Activated CD8-positive, alpha-beta T cell treated with anti-CD3 and anti-CD28 coated beads for 36 hours (primary cell): ENCODE measurements around the gene GID4. TPM values are rescaled to one million over a fixed set of nuclear protein-coding genes. Genes with fewer than 3 reads are reported as not detected.

Experiments
- ATAC-seq: fragments of 200-7000 bp; cut with Tn5 transposase; one replicate; pipeline ENCODE4 v1.10.0; 2021; ENCODE audit warnings: mild to moderate bottlenecking, moderate library complexity
- CTCF ChIA-PET: fragments of 350-600 bp; sonication (Branson Sonifier 250); formaldehyde crosslinking; loops from one replicate; lab custom pipeline; 2021; ENCODE audit warnings: antibody characterized with exemption; lab: Charles Lee
- POLR2A ChIA-PET: fragments of 350-600 bp; sonication (Branson Sonifier 250); formaldehyde crosslinking; loops from one replicate; lab custom pipeline; 2021; ENCODE audit warnings: antibody characterized with exemption; lab: Charles Lee
- DNase-seq: peaks from one replicate; pipeline ENCODE4 v3.0.0-alpha.2; 2020
- H3K27ac Mint-ChIP-seq: one replicate; pipeline ENCODE4 v1.8.0; 2021; ENCODE audit warnings: mild to moderate bottlenecking, mixed read lengths
- H3K27me3 Mint-ChIP-seq: one replicate; pipeline ENCODE4 v1.8.0; 2021; ENCODE audit warnings: mixed read lengths
- H3K36me3 Mint-ChIP-seq: one replicate; pipeline ENCODE4 v1.8.0; 2021; ENCODE audit warnings: low read depth, mixed read lengths
- H3K4me1 Mint-ChIP-seq: one replicate; pipeline ENCODE4 v1.8.0; 2021; ENCODE audit warnings: low read depth, mixed read lengths
- H3K4me3 Mint-ChIP-seq: one replicate; pipeline ENCODE4 v1.8.0; 2021; ENCODE audit warnings: mild to moderate bottlenecking, moderate library complexity, mixed read lengths
- H3K9me3 Mint-ChIP-seq: one replicate; pipeline ENCODE4 v1.8.0; 2021; ENCODE audit warnings: mixed read lengths
- CTCF ChIP-seq: fragments of 200-600 bp; IDR thresholded peaks from one replicate; pipeline ENCODE4 v1.8.0; 2022; ENCODE audit warnings: antibody characterized with exemption, mild to moderate bottlenecking
- intact Hi-C: fragments of 100-400 bp; cut with micrococcal nuclease; formaldehyde crosslinking; loops from one replicate; pipeline ENCODE4 v1.10.0; 2022
- total RNA-seq, 2 experiments: library from RNA; stranded (reverse); gene quantifications; one replicate each; pipeline ENCODE4 v1.2.3, GENCODE V29; 2021

The GID4 gene
- total RNA-seq, 2 experiments from 2014 or later, result 8.7 to 9.1 TPM

DNA sequence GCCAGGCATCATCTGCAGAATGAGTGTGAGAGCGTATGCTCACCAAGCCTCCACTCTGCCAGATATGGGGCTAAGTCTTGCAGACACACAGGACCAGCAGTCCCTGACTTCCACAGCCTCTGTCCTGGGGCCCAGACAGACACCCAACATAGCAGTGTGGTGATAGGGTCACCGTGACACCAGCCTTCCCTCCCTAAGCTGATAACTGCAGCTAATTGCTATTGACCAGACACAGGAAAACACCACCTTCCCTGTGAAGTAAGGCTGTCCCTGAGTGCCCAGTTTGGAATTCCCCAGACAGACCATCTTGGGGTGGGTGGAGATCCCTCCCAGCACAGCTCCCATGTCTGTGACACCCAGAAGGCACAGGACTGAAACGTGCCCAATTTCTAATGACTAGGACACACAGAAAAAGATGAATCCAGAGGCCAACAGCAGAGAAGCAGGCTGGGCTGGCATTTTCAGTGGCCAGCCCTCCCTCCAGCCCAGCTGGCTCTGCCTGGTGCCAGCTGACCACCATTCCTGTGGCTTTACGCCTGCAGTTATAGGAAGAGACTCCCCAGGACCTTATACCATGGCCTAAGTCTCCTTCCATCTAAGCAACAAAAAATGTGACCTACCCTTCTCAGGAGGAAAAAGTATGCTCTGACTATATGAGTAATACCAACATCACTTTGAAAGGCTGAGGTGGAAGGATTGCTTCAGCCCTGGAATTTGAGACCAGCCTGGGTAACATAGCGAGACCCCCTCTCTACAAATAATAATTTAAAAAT, 30.5 kb upstream of the GID4 start:
- ChIA-PET CTCF (interaction anchor here (1.9 to 2.7 kb wide), 2 partner anchors 23 to 25 kb away, joined by 4 to 9 read pairs; no protein-coding TSS in a partner anchor), POLR2A (no interaction called here)
- TF ChIP-seq CTCF, result no peak
- Mint-ChIP-seq H3K9me3 (no peaks in the 10 kb centered on the region), H3K27me3 (no peaks in the 10 kb centered on the region), H3K27ac (no peak overlapping the region), H3K36me3 (peaks cover 4% of the 10 kb centered on the region), H3K4me3 (no peak overlapping the region), H3K4me1 (no peaks in the 10 kb centered on the region)
- intact Hi-C loops, result no loop called here
- DNase-seq (no peak), ATAC-seq (no peak)

DNA sequence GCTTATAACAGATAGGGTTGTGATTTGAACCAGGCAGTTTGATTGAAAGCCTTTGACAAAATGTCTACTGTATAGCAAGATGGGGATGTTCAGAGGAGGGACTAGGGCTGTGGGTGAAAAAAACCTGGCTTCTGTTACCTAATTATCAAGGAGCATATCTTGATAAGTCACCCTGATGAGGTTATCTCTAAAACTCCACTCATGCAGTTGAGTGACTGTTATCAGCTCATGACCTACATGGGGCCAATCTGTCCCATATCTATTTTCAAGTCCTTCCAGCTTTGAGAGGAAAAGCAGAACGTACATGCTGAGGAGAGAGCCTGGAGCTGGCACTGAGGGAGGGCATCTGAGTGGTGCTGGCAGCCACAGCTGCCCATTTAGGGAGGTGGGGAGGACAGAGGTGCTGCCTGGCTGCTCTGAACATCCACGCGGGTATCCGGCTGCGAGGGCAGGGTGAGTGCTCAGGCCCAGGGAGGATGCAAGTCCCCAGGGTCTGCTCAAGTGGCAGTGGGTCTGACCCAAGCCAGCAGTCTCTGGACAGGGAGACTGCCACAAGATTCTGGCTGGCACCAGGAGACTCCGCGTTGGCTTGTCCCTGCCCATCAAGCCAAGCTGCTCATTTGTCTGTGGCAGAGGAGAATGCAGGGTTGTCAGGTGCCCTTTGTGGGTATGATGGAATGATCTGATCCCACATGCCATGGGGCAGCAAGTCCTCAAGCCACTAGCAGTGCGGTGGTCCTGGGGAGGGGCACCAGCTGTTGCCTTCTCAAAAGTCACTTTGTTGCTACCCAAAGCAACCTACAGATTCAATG, 29.4 kb upstream of the GID4 start:
- Mint-ChIP-seq H3K9me3 (no peaks in the 10 kb centered on the region), H3K27ac (no peak overlapping the region), H3K4me3 (no peak overlapping the region), H3K27me3 (no peaks in the 10 kb centered on the region), H3K36me3 (peaks cover 4% of the 10 kb centered on the region), H3K4me1 (peaks cover 6% of the 10 kb centered on the region)
- ATAC-seq (no peak), DNase-seq (no peak)
- no peak for TF ChIP-seq CTCF
- ChIA-PET POLR2A (no interaction called here), CTCF (interaction anchor here (1.9 to 2.7 kb wide), 2 partner anchors 24 kb away, joined by 4 to 9 read pairs; no protein-coding TSS in a partner anchor)
- intact Hi-C loops, result no loop called here

GRCh38 chr17:18011286-18011685, 27.9 kb upstream of the GID4 start:
- H3K36me3 Mint-ChIP-seq, result peaks cover 5% of the 10 kb centered on the region
- intact Hi-C loops, result no loop called here
- DNase-seq (no peak), ATAC-seq (no peak)
- POLR2A ChIA-PET, result no interaction called here
- H3K9me3 Mint-ChIP-seq, result no peaks in the 10 kb centered on the region
- no peaks in the 10 kb centered on the region for H3K27me3 Mint-ChIP-seq
- CTCF ChIA-PET, result no interaction called here
- peaks cover 6% of the 10 kb centered on the region for H3K4me1 Mint-ChIP-seq
- no peak overlapping the region for H3K27ac Mint-ChIP-seq
- TF ChIP-seq CTCF, result no peak
- no peak overlapping the region for H3K4me3 Mint-ChIP-seq

GRCh38 chr17:18014006-18014405, 25.2 kb upstream of the GID4 start:
- Mint-ChIP-seq H3K27me3 (no peaks in the 10 kb centered on the region), H3K4me3 (no peak overlapping the region), H3K27ac (no peak overlapping the region), H3K4me1 (peaks cover 6% of the 10 kb centered on the region), H3K36me3 (peaks cover 7% of the 10 kb centered on the region), H3K9me3 (no peaks in the 10 kb centered on the region)
- intact Hi-C loops, result no loop called here
- ChIA-PET CTCF (no interaction called here), POLR2A (interaction anchor here (1.0 to 1.4 kb wide), 2 partner anchors 15 to 19 kb away, joined by 3 to 4 read pairs; no protein-coding TSS in a partner anchor)
- TF ChIP-seq CTCF, result no peak
- DNase-seq, result no peak
- ATAC-seq, result no peak
